Measurements from ENCODE around the gene CLDN4. TPM values are rescaled to one million over a fixed set of nuclear protein-coding genes. Genes with fewer than 3 reads are reported as not detected.

Gene CLDN4
- total RNA-seq, 2 donors from 2014 or later, result 0.41 TPM; not detected in 1

DNA sequence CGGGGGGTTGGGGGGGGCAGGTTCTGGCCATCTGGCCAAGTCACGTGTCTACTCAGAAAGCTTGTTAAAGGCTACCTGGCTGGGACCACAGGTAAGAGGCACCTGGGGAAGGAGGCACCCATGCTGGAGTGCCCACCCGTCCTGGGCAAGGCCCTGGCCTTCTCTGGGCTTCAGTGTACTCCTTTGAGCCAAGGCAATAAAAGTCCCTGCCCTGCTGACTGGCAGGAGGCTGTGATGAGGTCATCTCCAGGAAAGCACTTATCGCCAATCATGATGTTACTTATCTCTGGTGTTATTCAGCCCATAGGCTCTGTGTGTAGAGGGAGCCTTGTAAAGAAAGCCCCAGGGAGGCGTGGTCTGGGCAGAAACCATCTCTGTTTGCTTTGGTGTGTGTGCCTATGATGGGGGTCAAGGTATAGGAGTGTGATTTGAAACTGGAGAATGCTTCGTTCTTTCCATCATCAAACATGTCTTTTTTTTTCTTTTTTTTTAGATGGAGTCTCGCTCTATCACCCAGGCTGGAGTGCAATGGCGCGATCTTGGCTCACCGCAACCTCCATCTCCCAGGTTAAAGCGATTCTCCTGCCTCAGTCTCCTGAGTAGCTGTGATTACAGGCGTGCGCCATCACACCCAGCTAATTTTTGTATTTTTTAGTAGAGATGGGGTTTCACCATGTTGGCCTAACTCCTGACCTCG is 2.5 kb upstream of the CLDN4 start:
- no peaks in the 10 kb centered on the region for H3K9me3 ChIP-seq
- TF ChIP-seq, protein P1, sequence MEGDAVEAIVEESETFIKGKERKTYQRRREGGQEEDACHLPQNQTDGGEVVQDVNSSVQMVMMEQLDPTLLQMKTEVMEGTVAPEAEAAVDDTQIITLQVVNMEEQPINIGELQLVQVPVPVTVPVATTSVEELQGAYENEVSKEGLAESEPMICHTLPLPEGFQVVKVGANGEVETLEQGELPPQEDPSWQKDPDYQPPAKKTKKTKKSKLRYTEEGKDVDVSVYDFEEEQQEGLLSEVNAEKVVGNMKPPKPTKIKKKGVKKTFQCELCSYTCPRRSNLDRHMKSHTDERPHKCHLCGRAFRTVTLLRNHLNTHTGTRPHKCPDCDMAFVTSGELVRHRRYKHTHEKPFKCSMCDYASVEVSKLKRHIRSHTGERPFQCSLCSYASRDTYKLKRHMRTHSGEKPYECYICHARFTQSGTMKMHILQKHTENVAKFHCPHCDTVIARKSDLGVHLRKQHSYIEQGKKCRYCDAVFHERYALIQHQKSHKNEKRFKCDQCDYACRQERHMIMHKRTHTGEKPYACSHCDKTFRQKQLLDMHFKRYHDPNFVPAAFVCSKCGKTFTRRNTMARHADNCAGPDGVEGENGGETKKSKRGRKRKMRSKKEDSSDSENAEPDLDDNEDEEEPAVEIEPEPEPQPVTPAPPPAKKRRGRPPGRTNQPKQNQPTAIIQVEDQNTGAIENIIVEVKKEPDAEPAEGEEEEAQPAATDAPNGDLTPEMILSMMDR (IDR thresholded peaks at IDR 0.05), result no peak
- H3K27me3 ChIP-seq, result no peaks in the 10 kb centered on the region
- H3K4me3 ChIP-seq, result no peak overlapping the region
- no peak overlapping the region for H3K27ac ChIP-seq
- H3K4me1 ChIP-seq, result peaks cover 0 to 23% of the 10 kb centered on the region in 2 donors
- H3K36me3 ChIP-seq, result no peaks in the 10 kb centered on the region
- no peak for DNase-seq (ENCODE audit: low spot score)

DNA sequence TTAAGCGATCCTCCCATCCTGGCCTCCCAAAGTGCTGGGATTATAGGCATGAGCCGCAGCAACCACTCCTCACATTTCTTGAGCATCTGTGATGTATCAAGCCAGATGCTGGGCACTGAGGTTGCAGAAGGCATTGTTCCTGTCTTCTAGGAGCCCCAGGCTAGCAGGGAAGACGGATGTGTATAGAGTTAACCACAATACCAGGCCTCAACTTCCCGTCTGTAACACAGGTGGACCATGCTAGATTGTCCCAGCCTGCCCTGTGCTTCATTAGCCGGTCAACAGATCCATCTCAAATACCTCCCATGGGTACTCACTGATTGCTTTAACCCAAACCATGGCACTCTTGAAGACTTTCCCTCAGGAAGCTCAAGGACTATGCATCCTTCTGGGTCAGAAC is 1.8 kb upstream of the CLDN4 start:
- H3K4me1 ChIP-seq, result peaks cover 0 to 23% of the 10 kb centered on the region in 2 donors
- no peaks in the 10 kb centered on the region for H3K36me3 ChIP-seq
- H3K27me3 ChIP-seq, result no peaks in the 10 kb centered on the region
- no peak overlapping the region for H3K27ac ChIP-seq
- no peak for DNase-seq (ENCODE audit: low spot score)
- TF ChIP-seq, protein P1 (IDR thresholded peaks at IDR 0.05), result no peak
- no peaks in the 10 kb centered on the region for H3K9me3 ChIP-seq
- H3K4me3 ChIP-seq, result no peak overlapping the region

DNA sequence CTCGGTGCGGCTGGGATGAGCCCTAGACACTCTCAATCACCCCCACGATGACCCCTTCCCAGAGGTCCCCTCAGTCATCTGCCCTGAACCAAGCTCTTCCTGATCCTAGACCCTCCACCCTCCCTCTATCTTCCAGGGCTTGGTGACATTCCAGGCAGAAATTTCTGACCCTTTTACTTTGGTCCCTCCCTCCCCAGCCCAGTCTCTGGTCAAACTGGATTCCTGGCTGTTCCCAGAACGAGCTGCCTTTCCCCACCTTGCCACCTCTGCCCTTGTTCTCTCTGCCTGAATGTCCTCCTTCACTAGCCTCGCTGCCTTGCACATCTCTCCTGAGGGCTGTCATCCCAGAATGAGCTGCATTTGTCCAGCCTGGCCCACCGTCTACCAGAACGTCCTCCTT is 1.3 kb upstream of the CLDN4 start:
- no peaks in the 10 kb centered on the region for H3K36me3 ChIP-seq
- no peak overlapping the region for H3K27ac ChIP-seq
- TF ChIP-seq, protein P1 (IDR thresholded peaks at IDR 0.05), result no peak
- peaks cover 0 to 23% of the 10 kb centered on the region in 2 donors for H3K4me1 ChIP-seq
- H3K4me3 ChIP-seq, result no peak overlapping the region
- no peaks in the 10 kb centered on the region for H3K9me3 ChIP-seq
- no peak for DNase-seq (ENCODE audit: low spot score)
- H3K27me3 ChIP-seq, result no peaks in the 10 kb centered on the region

DNA sequence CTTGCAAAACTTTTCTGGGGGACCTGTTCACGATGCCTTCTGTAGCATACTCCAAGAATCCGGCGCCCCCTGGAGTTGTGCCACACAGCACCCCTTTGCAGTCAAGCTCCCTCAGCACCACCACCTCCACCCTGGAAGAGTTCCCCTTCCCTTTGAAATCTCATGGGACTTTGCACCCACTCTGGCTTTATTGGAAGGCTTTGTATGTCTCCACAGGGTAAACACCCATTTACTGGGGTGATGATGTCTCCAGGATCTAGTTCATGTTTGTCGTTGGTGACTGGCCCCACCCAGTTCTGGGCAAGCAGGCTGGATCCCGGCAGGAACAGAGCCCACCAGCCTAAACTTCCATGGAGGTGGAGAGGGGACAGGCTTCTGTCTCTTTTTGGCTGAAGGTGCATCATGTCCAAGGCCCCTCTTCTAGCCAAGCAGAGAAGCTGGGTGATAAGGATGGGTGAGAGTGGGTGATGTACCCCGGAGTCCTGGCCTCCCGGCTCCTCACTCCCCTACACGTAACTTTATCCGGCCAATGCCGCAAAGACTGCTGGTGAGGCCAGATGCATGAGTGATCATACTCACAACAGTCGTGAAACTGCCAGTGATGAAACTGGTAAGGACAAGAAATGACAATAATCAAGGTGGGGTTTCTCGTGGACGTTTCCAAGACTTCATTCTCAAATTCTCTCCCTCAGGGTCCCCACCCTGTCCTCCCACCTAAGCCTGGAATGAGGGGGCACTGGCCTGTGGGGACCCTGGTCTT is 695 bp upstream of the CLDN4 start:
- no peaks in the 10 kb centered on the region for H3K9me3 ChIP-seq
- H3K4me3 ChIP-seq, result no peak overlapping the region
- H3K27ac ChIP-seq, result no peak overlapping the region
- TF ChIP-seq, protein P1 (IDR thresholded peaks at IDR 0.05), result no peak
- no peaks in the 10 kb centered on the region for H3K27me3 ChIP-seq
- no peaks in the 10 kb centered on the region for H3K36me3 ChIP-seq
- no peak for DNase-seq (ENCODE audit: low spot score)
- peaks cover 0 to 23% of the 10 kb centered on the region in 2 donors for H3K4me1 ChIP-seq

DNA sequence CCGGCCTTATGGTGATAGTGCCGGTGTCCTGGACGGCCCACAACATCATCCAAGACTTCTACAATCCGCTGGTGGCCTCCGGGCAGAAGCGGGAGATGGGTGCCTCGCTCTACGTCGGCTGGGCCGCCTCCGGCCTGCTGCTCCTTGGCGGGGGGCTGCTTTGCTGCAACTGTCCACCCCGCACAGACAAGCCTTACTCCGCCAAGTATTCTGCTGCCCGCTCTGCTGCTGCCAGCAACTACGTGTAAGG is 713 bp downstream of the CLDN4 start:
- TF ChIP-seq, protein P1 (IDR thresholded peaks at IDR 0.05), result no peak
- DNase-seq (ENCODE audit: low spot score), result no peak
- H3K27ac ChIP-seq, result no peak overlapping the region
- no peaks in the 10 kb centered on the region for H3K27me3 ChIP-seq
- H3K9me3 ChIP-seq, result no peaks in the 10 kb centered on the region
- H3K4me3 ChIP-seq, result no peak overlapping the region
- H3K4me1 ChIP-seq, result peaks cover 0 to 23% of the 10 kb centered on the region in 2 donors
- no peaks in the 10 kb centered on the region for H3K36me3 ChIP-seq

Data from right atrium auricular region (tissue), 2 donors.